GM06990 (cell line): ENCODE results near the gene GAS2L1.

ENCODE experiments used
- DNase-seq: peaks from one replicate; pipeline ENCODE4 v3.0.0-alpha.2; 2011; ENCODE audit not compliant: insufficient read length; ENCODE audit errors: extremely low read depth
- H3K27me3 ChIP-seq: replicated peaks from 2 replicates; pipeline ENCODE4 v1.6.0; 2011; ENCODE audit warnings: low read length; ENCODE audit not compliant: control insufficient read depth, insufficient read depth
- H3K36me3 ChIP-seq: 2 replicates; pipeline ENCODE4 v1.5.1; 2011; ENCODE audit warnings: low read length; ENCODE audit not compliant: control insufficient read depth, insufficient read depth
- H3K4me3 ChIP-seq: replicated peaks from 2 replicates; pipeline ENCODE4 v1.5.1; 2011; ENCODE audit warnings: low read depth, mild to moderate bottlenecking, control low read depth, low read length
- CTCF ChIP-seq: IDR thresholded peaks from 2 replicates; pipeline ENCODE4 v1.5.1; 2011; ENCODE audit warnings: low read length, control low read depth, mild to moderate bottlenecking, inconsistent platforms; ENCODE audit not compliant: insufficient read depth, poor library complexity, severe bottlenecking

Gene GAS2L1

GRCh38 chr22:29331213-29331612 is 24.8 kb downstream of the GAS2L1 start:
- Histone ChIP-seq H3K4me3 (no peak overlapping the region), H3K36me3 (peaks cover 67% of the 10 kb centered on the region), H3K27me3 (no peaks in the 10 kb centered on the region)
- no peak for TF ChIP-seq CTCF
- no peak for DNase-seq

- no peak overlapping the region for H3K4me3 ChIP-seq
- peaks cover 63% of the 10 kb centered on the region for H3K36me3 ChIP-seq
- no peak for DNase-seq
- no peak for TF ChIP-seq CTCF
- no peaks in the 10 kb centered on the region for H3K27me3 ChIP-seq
Observed at GRCh38 chr22:29331658-29332300, 25.3 kb downstream of the GAS2L1 start.

- Histone ChIP-seq H3K4me3 (no peak overlapping the region), H3K36me3 (peaks cover 62% of the 10 kb centered on the region), H3K27me3 (no peaks in the 10 kb centered on the region)
- no peak for TF ChIP-seq CTCF
- DNase-seq, result no peak
Observed at GRCh38 chr22:29332886-29333496, 26.5 kb downstream of the GAS2L1 start.

GRCh38 chr22:29334148-29334547 is 27.7 kb downstream of the GAS2L1 start:
- DNase-seq, result no peak
- peaks cover 63% of the 10 kb centered on the region for H3K36me3 ChIP-seq
- no peaks in the 10 kb centered on the region for H3K27me3 ChIP-seq
- no peak overlapping the region for H3K4me3 ChIP-seq
- TF ChIP-seq CTCF, result no peak

- H3K4me3 ChIP-seq, result no peak overlapping the region
- no peak for DNase-seq
- no peaks in the 10 kb centered on the region for H3K27me3 ChIP-seq
- no peak for TF ChIP-seq CTCF
- H3K36me3 ChIP-seq, result peaks cover 63% of the 10 kb centered on the region
Observed at GRCh38 chr22:29334696-29335344, 28.4 kb downstream of the GAS2L1 start.
